Measurements from ENCODE around the gene TOR1AIP2. TPM values are rescaled to one million over a fixed set of nuclear protein-coding genes. Genes with fewer than 3 reads are reported as not detected.
"Not testable (repeated sequence)": the region's sequence is repeated elsewhere in the genome, so short reads cannot be mapped to it uniquely, and the experiment has no call there.

Gene TOR1AIP2
- total RNA-seq, 1 donor from 2014 or later = 83.2 TPM

GRCh38 chr1:179866616-179867015 lies 11.0 kb downstream of the TOR1AIP2 start:
- peaks cover 16% of the 10 kb centered on the region for H3K36me3 Mint-ChIP-seq (ENCODE audit: insufficient read depth)
- no peaks in the 10 kb centered on the region for H3K27me3 Mint-ChIP-seq
- no peaks in the 10 kb centered on the region for H3K4me1 Mint-ChIP-seq (ENCODE audit: low read depth)
- no peaks in the 10 kb centered on the region for H3K9me3 Mint-ChIP-seq (ENCODE audit: low read depth)
- TF ChIP-seq CTCF (IDR thresholded peaks at IDR 0.05; ENCODE audit: unreplicated experiment) = no peak
- H3K4me3 Mint-ChIP-seq (ENCODE audit: low read depth) = no peak overlapping the region
- no peak for DNase-seq (ENCODE audit: low spot score, unreplicated experiment)
- H3K27ac Mint-ChIP-seq = no peak overlapping the region

- H3K36me3 Mint-ChIP-seq (ENCODE audit: insufficient read depth) = peaks cover 16% of the 10 kb centered on the region
Measured at GRCh38 chr1:179865377-179865776, 12.2 kb downstream of the TOR1AIP2 start.

DNA sequence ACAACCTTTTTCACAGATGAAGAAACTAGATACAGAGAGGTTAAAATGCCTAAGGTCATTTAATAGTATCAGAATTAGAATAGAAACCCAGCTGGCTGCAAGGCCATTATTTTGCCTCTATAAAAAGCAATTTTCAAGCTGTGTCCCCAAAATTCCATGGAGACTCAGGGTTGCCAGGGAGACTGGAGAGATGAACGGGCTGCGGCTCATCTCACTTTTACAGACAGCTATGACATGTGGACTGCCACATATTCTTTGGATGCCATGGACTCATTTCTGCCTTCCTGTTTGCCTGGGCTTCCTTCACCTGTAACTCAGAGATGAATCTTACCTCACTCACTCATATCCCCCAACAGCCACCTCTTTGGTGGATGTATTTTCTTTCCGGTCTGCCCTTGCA lies 17.0 kb downstream of the TOR1AIP2 start:
- Mint-ChIP-seq H3K27me3 (no peaks in the 10 kb centered on the region), H3K27ac (no peak overlapping the region), H3K36me3 (ENCODE audit: insufficient read depth) (peaks cover 13% of the 10 kb centered on the region), H3K9me3 (ENCODE audit: low read depth) (no peaks in the 10 kb centered on the region), H3K4me1 (ENCODE audit: low read depth) (no peaks in the 10 kb centered on the region), H3K4me3 (ENCODE audit: low read depth) (no peak overlapping the region)
- no peak for DNase-seq (ENCODE audit: low spot score, unreplicated experiment)
- no peak for TF ChIP-seq CTCF (IDR thresholded peaks at IDR 0.05; ENCODE audit: unreplicated experiment)

More at GRCh38 chr1:179865377-179865776, 12.2 kb downstream of the TOR1AIP2 start:
- Mint-ChIP-seq H3K4me1 (ENCODE audit: low read depth) (no peaks in the 10 kb centered on the region), H3K27me3 (no peaks in the 10 kb centered on the region), H3K4me3 (ENCODE audit: low read depth) (no peak overlapping the region), H3K27ac (peak overlapping the region; percentile 45), H3K9me3 (ENCODE audit: low read depth) (no peaks in the 10 kb centered on the region)
- TF ChIP-seq CTCF (IDR thresholded peaks at IDR 0.05; ENCODE audit: unreplicated experiment) = no peak
- DNase-seq (ENCODE audit: low spot score, unreplicated experiment) = no peak

DNA sequence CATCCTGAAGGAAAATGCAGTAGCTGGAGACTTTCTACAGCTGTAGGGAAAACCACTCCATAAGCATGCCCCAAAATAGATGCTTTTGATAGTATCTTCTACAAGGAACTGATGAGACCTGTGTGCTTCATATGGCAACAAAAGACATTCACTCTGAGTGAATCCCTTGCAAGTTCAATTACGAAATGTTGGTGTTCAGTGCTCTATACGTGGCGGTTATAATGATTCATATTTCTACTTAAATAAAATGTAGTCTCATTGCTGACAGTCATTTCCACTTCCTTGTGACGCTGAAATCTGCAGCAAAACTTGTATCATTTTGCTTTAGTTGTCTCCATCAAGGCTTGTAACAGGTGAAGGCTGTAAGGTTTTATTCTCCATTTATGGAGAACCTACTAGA lies 20.6 kb downstream of the TOR1AIP2 start:
- peaks cover 7% of the 10 kb centered on the region for H3K36me3 Mint-ChIP-seq (ENCODE audit: insufficient read depth)

DNA sequence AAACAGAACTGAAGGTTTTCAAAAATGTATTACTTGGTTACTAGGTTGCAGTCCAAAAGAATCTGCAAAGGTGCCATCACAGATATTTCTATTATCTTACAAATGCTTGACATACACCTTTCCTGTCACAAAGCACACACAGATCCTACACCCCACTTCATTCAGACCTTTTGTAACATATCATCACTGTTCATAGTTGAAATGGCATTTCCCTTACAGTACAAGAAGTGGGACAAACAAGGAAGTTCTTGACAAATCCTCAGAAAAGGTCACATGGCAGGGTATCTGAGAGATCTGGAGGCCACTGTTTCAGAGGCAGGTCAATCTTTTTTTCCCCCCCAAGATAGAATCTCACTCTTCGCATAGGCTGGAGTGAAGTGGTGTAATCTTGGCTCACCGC lies 21.3 kb downstream of the TOR1AIP2 start:
- Mint-ChIP-seq H3K27me3 (no peaks in the 10 kb centered on the region), H3K36me3 (ENCODE audit: insufficient read depth) (peaks cover 7% of the 10 kb centered on the region)

More for the DNA sequence above, 20.6 kb downstream of the TOR1AIP2 start:
- no peak overlapping the region for H3K27ac Mint-ChIP-seq
- TF ChIP-seq CTCF (IDR thresholded peaks at IDR 0.05; ENCODE audit: unreplicated experiment) = no peak
- no peak overlapping the region for H3K4me3 Mint-ChIP-seq (ENCODE audit: low read depth)
- no peak for DNase-seq (ENCODE audit: low spot score, unreplicated experiment)
- H3K9me3 Mint-ChIP-seq (ENCODE audit: low read depth) = no peaks in the 10 kb centered on the region
- no peaks in the 10 kb centered on the region for H3K4me1 Mint-ChIP-seq (ENCODE audit: low read depth)
- H3K27me3 Mint-ChIP-seq = no peaks in the 10 kb centered on the region

DNA sequence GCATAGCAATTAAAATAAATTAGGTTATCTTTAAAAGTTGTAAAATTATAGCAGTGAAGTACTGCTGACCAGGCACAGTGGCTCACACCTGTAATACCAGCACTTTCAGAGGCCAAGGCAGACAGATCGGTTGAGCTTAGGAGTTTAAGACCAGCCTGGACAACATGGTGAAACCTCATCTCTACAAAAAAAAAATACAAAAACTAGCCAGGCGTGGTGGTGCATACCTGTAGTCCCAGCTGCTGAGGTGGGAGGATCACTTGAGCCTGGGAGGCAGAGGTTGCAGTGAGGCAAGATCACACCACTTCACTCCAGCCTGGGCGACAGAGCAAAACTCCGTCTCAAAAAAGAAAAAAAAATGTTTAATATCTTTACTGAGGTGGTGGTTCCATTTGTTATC lies 21.8 kb downstream of the TOR1AIP2 start:
- not testable (repeated sequence) for H3K36me3 Mint-ChIP-seq (ENCODE audit: insufficient read depth); H3K27me3 Mint-ChIP-seq; H3K27ac Mint-ChIP-seq; H3K4me3 Mint-ChIP-seq (ENCODE audit: low read depth); H3K4me1 Mint-ChIP-seq (ENCODE audit: low read depth); DNase-seq (ENCODE audit: low spot score, unreplicated experiment); H3K9me3 Mint-ChIP-seq (ENCODE audit: low read depth)

More for the DNA sequence above, 21.3 kb downstream of the TOR1AIP2 start:
- no peak for DNase-seq (ENCODE audit: low spot score, unreplicated experiment)
- H3K4me3 Mint-ChIP-seq (ENCODE audit: low read depth) = no peak overlapping the region
- no peaks in the 10 kb centered on the region for H3K4me1 Mint-ChIP-seq (ENCODE audit: low read depth)
- no peaks in the 10 kb centered on the region for H3K9me3 Mint-ChIP-seq (ENCODE audit: low read depth)
- no peak for TF ChIP-seq CTCF (IDR thresholded peaks at IDR 0.05; ENCODE audit: unreplicated experiment)
- H3K27ac Mint-ChIP-seq = no peak overlapping the region
